D721Med (cell line): ENCODE results near the gene SRRD.

Source experiments
- DNase-seq: peaks from one replicate; pipeline ENCODE4 v3.0.0; 2011; ENCODE audit warnings: low spot score; ENCODE audit not compliant: insufficient read length
- FAIRE-seq: peaks from 2 replicates; lab custom pipeline; 2011; peaks lifted over from hg19 to GRCh38; lab: Jason Lieb, UNC
- CTCF ChIP-seq: IDR thresholded peaks from 2 replicates; pipeline ENCODE4 v1.5.1; 2012; ENCODE audit warnings: mild to moderate bottlenecking, control low read depth; ENCODE audit not compliant: insufficient read depth; ENCODE audit errors: missing control alignments

Gene SRRD

DNA sequence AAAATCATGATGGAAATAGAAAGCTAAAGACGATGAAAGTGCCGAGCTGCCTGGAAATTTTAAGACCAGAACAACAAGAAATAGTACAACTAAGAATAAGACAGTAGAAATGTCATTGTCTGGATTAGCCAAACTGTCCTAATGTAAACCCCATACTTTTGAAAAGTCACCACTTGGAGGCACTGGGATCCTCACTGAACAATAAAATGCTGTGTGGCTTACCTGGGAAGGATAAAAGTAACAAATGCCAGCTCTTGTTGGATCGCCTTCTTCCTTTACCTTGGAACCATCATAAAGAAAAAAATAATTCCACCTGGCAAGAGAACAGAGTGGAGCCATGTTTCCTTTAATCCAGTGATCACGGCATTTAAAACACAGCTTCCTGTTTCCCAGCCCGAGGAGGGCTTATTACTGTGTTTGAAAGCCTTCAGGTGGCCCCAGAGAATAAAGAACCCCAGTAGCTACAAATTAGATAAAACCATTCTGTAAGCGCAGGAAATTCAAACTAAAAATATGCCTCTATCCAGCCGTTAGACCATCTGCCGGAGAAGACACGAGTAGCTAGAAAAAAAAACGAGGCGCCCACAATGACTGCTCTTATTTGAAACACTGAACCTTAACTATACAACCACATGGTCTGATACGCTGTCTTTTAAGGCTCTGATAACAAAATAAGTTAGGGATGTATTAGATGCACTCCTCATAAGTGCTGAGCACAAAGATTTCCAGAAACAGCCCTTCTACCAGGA is 4.5 kb upstream of the SRRD start:
- DNase-seq (no peak), FAIRE-seq (no peak)
- no peak for TF ChIP-seq CTCF

GRCh38 chr22:26479792-26480610 is 3.7 kb upstream of the SRRD start:
- no peak for FAIRE-seq
- DNase-seq, result no peak
- TF ChIP-seq CTCF, result no peak

DNA sequence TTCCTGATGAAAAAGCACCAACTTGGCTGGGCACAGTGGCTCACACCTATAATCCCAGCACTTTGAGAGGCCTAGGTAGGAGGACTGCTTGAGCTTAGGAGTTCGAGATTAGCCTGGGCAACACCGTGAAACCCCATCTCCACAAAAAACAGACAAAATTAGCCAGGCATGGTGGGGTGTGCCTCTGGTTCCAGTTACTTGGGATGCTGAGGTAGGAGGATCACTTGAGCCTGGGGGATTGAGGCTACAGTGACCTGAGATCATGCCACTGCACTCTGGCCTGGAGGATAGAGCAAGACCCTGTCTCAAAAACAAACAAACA is 3.1 kb upstream of the SRRD start:
- DNase-seq, result no peak
- FAIRE-seq, result no peak
- no peak for TF ChIP-seq CTCF

DNA sequence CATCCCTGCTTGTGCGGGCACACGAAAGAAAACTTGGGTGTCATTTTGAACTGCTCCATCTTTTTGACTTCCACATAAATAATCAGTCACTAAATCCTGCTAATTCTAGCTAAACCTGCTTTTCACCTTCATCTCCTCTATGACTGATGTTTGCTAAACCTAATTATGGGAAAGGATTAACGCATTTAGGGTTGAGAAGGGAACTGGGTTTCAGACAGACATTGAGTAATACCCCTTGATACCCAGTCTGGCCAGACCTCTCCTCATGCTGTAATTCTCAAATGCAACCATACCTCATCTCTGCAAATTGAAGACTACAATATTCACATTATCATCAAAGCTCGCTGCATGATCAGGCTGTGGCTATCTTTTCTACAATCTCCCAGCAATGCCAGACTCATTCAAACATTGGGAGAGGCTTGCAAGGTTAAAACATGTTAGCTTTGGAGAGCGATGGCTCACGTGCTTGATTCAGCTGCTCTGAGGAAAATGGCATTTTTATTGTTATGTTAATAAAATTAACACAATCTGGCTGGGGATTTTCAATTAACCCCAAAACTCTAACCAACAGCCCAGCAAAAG is 2.5 kb upstream of the SRRD start:
- DNase-seq, result no peak

DNA sequence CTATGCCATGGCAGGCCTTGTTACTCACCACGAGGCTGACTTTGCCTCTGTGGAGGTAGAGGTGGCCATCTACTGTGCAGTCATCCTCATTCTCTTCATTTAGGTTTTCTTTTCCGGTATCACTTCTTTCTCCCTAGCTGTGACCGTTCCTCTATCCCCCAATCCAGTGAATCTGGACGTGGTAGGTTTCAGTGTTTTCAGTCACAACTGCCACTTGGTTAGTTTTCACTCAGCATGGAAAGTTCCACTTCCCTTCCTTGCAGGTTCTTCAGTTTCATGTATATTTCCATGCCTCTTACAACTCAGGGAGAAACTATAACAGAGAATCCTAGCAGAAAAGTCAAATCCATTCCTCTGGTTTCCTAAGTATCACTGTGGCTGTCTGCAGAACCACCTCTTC is 2.0 kb upstream of the SRRD start:
- FAIRE-seq (no peak), DNase-seq (no peak)
- TF ChIP-seq CTCF, result no peak

More for the DNA sequence above, 2.5 kb upstream of the SRRD start:
- no peak for TF ChIP-seq CTCF
- no peak for FAIRE-seq

GRCh38 chr22:26482161-26482560 is 1.5 kb upstream of the SRRD start:
- FAIRE-seq (no peak), DNase-seq (no peak)
- TF ChIP-seq CTCF, result no peak
